Cardiac muscle cell (in vitro differentiated cells and primary cell): Measurements from ENCODE around the gene THPO. TPM values are rescaled to one million over a fixed set of nuclear protein-coding genes. Genes with fewer than 3 reads are reported as not detected.
A peak's percentile ranks its signal among the peaks of the same experiment; 100 is the strongest.

Source experiments
- DNase-seq, 2 donors: peaks; one replicate each; pipeline versions ENCODE4 v3.0.0 to v3.0.0-alpha.2; 2010 to 2017; ENCODE audit warnings: low read depth in 1 of 2, low spot score in 1 of 2
- H3K27ac ChIP-seq: fragments of 200-600 bp; sonication (generic); 2 replicates; pipeline ENCODE4 v1.5.1; 2016
- H3K27me3 ChIP-seq: fragments of 200-600 bp; sonication (generic); 2 replicates; pipeline ENCODE4 v1.6.0; 2016; ENCODE audit warnings: control low read depth
- H3K36me3 ChIP-seq: fragments of 200-600 bp; sonication (generic); 2 replicates; pipeline ENCODE4 v1.5.1; 2016; ENCODE audit warnings: control low read depth
- H3K4me1 ChIP-seq: fragments of 200-600 bp; sonication (generic); 2 replicates; pipeline ENCODE4 v1.8.1; 2017; ENCODE audit warnings: low read depth, mild to moderate bottlenecking, mixed run types
- H3K4me3 ChIP-seq: fragments of 200-600 bp; sonication (generic); 2 replicates; pipeline ENCODE4 v1.5.1; 2016; ENCODE audit warnings: mild to moderate bottlenecking
- H3K9me3 ChIP-seq: fragments of 200-600 bp; sonication (generic); 2 replicates; pipeline ENCODE4 v1.5.1; 2017; ENCODE audit warnings: low read depth, mild to moderate bottlenecking, control low read depth
- polyA plus RNA-seq: library from polyadenylated mRNA; unstranded; fragments of >200 nt; fragmentation: Nextera tagmentation; extraction: Ambion mirVana; gene quantifications from 2 replicates; pipeline ENCODE4 v1.2.1, GENCODE V29; 2016
- total RNA-seq: library from RNA; depleted of rRNA; stranded (reverse); fragments of >200 nt; gene quantifications from 2 replicates; pipeline ENCODE4 v1.2.3, GENCODE V29; 2016
- TF ChIP-seq, protein P1 (sequence below): IDR thresholded peaks from 2 replicates; pipeline ENCODE4 v1.5.1; 2012; ENCODE audit warnings: low read depth, mild to moderate bottlenecking, low read length

Gene THPO
- total and polyA plus RNA-seq, 2 experiments from 2014 or later: 3.0 to 3.5 TPM

DNA sequence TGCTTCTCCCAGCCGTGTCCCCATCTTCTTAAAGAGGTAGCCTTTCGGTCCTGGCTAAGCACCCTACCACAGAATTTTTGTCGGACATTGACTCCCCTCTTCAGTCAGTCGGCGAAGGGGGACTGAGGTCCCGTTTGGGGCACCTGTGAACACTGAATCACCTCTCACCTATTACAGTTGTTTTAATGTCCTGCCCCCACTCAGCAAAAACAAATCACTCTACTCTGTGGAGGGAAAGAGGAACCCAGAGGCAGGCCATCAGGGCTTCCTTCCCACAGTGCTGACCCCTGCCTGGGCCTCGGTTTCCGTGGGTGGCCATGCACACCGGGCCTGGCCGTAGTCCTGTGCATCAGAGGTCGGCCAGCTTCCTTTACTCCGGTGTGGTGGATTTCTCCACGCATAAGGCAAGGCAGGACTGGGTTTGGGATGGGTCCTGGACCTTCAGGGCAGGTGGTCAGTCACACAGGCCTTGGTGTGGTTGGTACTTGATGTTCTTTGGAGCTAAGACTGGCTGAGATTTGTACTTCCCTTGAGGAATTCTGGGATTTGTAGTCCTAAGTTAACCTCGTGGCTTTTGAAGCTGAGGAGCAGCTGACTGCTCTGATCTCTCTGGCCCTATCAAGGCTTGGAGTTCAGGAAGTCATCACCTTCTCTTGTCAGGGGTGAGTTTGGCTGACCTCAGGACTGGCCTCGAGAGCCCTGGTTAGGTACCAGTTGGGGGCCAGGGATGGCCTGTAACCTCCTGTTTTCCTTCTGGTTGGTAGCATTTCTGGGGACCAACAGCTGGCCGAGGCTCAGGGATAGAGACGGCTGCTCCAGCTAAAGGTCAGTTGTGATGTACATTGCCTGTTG lies 41.2 kb downstream of the THPO start:
- Histone ChIP-seq H3K4me1 (peaks cover 5% of the 10 kb centered on the region), H3K9me3 (no peaks in the 10 kb centered on the region), H3K27ac (peak overlapping the region; percentile 93), H3K27me3 (no peaks in the 10 kb centered on the region), H3K4me3 (peak overlapping the region; percentile 66), H3K36me3 (peaks cover 26% of the 10 kb centered on the region)
- peak; percentile 45 to 69 for DNase-seq
- TF ChIP-seq, protein P1, sequence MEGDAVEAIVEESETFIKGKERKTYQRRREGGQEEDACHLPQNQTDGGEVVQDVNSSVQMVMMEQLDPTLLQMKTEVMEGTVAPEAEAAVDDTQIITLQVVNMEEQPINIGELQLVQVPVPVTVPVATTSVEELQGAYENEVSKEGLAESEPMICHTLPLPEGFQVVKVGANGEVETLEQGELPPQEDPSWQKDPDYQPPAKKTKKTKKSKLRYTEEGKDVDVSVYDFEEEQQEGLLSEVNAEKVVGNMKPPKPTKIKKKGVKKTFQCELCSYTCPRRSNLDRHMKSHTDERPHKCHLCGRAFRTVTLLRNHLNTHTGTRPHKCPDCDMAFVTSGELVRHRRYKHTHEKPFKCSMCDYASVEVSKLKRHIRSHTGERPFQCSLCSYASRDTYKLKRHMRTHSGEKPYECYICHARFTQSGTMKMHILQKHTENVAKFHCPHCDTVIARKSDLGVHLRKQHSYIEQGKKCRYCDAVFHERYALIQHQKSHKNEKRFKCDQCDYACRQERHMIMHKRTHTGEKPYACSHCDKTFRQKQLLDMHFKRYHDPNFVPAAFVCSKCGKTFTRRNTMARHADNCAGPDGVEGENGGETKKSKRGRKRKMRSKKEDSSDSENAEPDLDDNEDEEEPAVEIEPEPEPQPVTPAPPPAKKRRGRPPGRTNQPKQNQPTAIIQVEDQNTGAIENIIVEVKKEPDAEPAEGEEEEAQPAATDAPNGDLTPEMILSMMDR: no peak

DNA sequence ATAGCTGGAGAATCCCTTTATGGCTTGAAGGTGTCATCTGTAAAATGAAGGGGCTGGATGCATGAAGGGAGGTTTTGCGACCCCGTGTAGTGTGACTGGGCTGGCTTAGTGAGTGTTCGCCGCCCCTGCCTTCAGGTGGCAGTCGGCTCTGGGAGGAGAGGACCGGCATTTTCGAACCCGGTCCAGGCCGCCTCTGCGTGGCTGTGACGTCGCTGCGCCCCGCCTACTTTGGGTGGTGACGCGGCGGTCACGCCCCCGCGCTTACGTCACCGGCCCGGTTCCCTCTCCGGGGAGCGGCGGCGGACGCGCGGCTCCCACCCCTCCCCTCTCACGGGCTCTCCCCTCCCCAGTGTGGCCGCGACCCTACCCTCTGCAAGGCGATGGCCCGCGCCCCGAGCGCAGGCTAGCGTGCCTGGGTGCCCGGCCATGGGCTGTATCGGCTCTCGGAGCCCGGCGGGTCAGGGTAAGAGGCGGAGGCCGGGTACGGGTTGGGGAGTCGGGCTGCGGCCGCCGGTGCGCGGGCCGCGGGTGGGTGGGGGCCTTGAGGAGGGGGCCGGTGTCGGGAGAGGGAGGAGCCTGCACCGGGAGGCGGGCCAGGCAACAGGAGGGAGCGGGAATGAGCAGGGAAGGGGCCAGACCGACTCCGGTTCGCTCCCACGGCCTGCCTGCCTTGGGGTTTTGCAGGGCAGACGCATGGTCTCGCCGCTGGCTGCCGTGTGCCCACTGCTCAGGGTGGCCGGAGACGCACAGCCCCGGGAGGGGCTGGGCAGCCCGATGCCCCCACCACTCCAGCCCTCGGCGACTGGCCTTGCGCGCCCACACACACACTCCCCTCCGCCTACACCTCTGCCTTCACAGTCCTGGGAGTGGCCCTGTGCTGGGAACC lies 42.1 kb downstream of the THPO start:
- Histone ChIP-seq H3K9me3 (no peaks in the 10 kb centered on the region), H3K27me3 (no peaks in the 10 kb centered on the region), H3K36me3 (peaks cover 34% of the 10 kb centered on the region), H3K4me3 (peak overlapping the region; percentile 66), H3K4me1 (peaks cover 5% of the 10 kb centered on the region), H3K27ac (peak overlapping the region; percentile 93)
- TF ChIP-seq, protein P1: no peak
- DNase-seq: peak; percentile 84 to 88

DNA sequence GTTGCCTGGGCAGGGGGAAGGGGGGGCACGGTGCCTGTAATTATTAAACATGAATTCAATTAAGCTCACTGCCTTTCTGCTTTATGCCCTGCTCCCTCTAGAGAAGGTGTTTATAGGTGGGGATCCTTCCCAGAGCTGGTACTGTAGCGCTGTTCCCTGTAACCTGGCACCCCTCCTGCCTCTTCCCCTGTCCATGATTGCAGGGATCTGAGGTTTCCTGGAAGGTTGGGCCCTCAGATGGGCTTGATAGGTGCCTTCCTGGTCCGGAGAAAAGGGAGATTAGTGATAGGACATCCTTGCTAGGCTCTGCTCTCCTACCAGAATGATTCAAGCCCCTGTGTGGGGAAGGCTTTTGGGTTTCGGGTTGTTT lies 42.7 kb downstream of the THPO start:
- Histone ChIP-seq H3K27ac (peak overlapping the region; percentile 93), H3K4me1 (peaks cover 5% of the 10 kb centered on the region), H3K4me3 (peak overlapping the region; percentile 66), H3K27me3 (no peaks in the 10 kb centered on the region), H3K36me3 (peaks cover 37% of the 10 kb centered on the region), H3K9me3 (no peaks in the 10 kb centered on the region)
- TF ChIP-seq, protein P1: no peak
- no peak for DNase-seq

DNA sequence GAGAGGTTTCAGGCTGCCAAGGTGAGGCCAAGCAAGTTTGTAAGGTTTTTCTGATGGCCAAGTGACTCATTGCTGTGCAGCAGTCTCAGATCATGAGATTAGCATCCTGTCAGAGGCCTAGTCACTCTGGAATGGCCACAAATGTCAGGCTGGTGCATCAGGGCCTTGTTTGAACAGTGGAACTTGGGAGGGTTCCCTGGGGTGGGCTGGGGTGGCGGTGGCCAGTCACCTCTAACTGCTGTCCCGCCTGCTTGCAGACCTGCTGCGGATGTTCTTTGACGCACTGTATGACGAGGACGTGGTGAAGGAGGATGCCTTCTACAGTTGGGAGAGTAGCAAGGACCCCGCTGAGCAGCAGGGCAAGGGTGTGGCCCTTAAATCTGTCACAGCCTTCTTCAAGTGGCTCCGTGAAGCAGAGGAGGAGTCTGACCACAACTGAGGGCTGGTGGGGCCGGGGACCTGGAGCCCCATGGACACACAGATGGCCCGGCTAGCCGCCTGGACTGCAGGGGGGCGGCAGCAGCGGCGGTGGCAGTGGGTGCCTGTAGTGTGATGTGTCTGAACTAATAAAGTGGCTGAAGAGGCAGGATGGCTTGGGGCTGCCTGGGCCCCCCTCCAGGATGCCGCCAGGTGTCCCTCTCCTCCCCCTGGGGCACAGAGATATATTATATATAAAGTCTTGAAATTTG lies 43.4 kb downstream of the THPO start:
- peaks cover 44% of the 10 kb centered on the region for H3K36me3 ChIP-seq
- TF ChIP-seq, protein P1: no peak
- peaks cover 5% of the 10 kb centered on the region for H3K4me1 ChIP-seq
- no peak for DNase-seq
- no peaks in the 10 kb centered on the region for H3K27me3 ChIP-seq
- H3K4me3 ChIP-seq: no peak overlapping the region
- H3K27ac ChIP-seq: peak overlapping the region; percentile 93
- no peaks in the 10 kb centered on the region for H3K9me3 ChIP-seq

DNA sequence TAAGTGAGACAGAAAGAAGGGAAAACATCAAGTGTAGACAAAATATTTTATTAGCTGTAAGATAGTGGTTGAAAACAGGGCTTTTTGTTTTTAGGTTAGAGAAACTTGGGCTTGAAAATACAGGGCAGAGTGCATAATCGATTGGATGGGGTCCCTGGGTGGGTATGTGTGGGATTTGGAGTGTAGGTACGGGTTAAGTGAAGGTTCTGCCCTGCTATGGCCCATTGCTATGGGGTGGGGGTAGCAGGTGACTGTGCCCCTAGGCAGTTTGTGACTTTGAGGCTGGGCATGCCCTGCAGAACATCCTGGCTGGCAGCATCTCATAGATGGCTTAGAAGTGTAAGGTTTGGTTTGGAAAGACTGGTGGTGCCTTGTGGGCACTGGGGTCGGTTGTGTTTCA lies 44.3 kb downstream of the THPO start:
- TF ChIP-seq, protein P1: no peak
- Histone ChIP-seq H3K4me3 (no peak overlapping the region), H3K4me1 (peaks cover under 1% of the 10 kb centered on the region), H3K36me3 (peaks cover 53% of the 10 kb centered on the region), H3K27me3 (no peaks in the 10 kb centered on the region), H3K9me3 (no peaks in the 10 kb centered on the region), H3K27ac (peak overlapping the region; percentile 12)
- no peak for DNase-seq
